Tongue (tissue), 2 donors: ENCODE results near the gene THAP7. TPM values are rescaled to one million over a fixed set of nuclear protein-coding genes. Genes with fewer than 3 reads are reported as not detected.
"Not testable (repeated sequence)": the region's sequence is repeated elsewhere in the genome, so short reads cannot be mapped to it uniquely, and the experiment has no call there.

Experiments
- DNase-seq: peaks from one replicate; pipeline ENCODE4 v3.0.0-alpha.2; 2015
- total RNA-seq: library from RNA; depleted of rRNA; stranded (reverse); fragments of >200 nt; gene quantifications from one replicate; pipeline ENCODE4 v1.2.3, GENCODE V29; 2014

THAP7 gene
- total RNA-seq, 1 donor from 2014 or later = 27.7 TPM

- DNase-seq = no peak
These were observed 23.5 kb downstream of the THAP7 start for GRCh38 chr22:20978419-20978818.

GRCh38 chr22:20977516-20978170 is 24.3 kb downstream of the THAP7 start:
- DNase-seq = no peak

- DNase-seq = no peak
These were observed 24.9 kb downstream of the THAP7 start for GRCh38 chr22:20977019-20977418.

GRCh38 chr22:20976291-20976877 is 25.5 kb downstream of the THAP7 start:
- no peak for DNase-seq

GRCh38 chr22:20975541-20976290 is 26.2 kb downstream of the THAP7 start:
- no peak for DNase-seq

GRCh38 chr22:20974336-20974955 is 27.5 kb downstream of the THAP7 start:
- DNase-seq = no peak

- DNase-seq = no peak
These were observed 28.2 kb downstream of the THAP7 start for GRCh38 chr22:20973634-20974286.

- no peak for DNase-seq
These were observed 28.9 kb downstream of the THAP7 start for GRCh38 chr22:20972933-20973577.

GRCh38 chr22:20972014-20972694 is 29.8 kb downstream of the THAP7 start:
- DNase-seq = not testable (repeated sequence)

- no peak for DNase-seq
These were observed 30.8 kb downstream of the THAP7 start for GRCh38 chr22:20970939-20971657.

- DNase-seq = no peak
These were observed 33.5 kb downstream of the THAP7 start for GRCh38 chr22:20968281-20968977.

- DNase-seq = no peak
These were observed 34.2 kb downstream of the THAP7 start for GRCh38 chr22:20967697-20968211.

GRCh38 chr22:20966883-20967696 is 34.8 kb downstream of the THAP7 start, which contains the start of gene AIFM3:
Gene AIFM3, plus strand, starts transcription at chr22:20967255. Its CDS starts 690 bp downstream, at chr22:20967945.
- no peak for DNase-seq

GRCh38 chr22:20965888-20966855 is 35.7 kb downstream of the THAP7 start:
- DNase-seq = no peak

- DNase-seq = no peak
These were observed 36.6 kb downstream of the THAP7 start for GRCh38 chr22:20965104-20965887.

- no peak for DNase-seq
These were observed 37.2 kb downstream of the THAP7 start for GRCh38 chr22:20964799-20965103.
